GM12891 (cell line): ENCODE data around the gene FABP6.

Experiments used
- DNase-seq: peaks from one replicate; pipeline ENCODE4 v3.0.0; 2011; ENCODE audit warnings: low spot score; ENCODE audit not compliant: insufficient read length
- FAIRE-seq: peaks from 2 replicates; lab custom pipeline; 2011; peaks lifted over from hg19 to GRCh38; lab: Jason Lieb, UNC
- PAX5 ChIP-seq: IDR thresholded peaks from 2 replicates; pipeline ENCODE4 v1.6.1; 2011; ENCODE audit warnings: low read length, moderate library complexity, mild to moderate bottlenecking; ENCODE audit not compliant: insufficient read depth, severe bottlenecking
- POLR2A ChIP-seq: IDR thresholded peaks from 2 replicates; pipeline ENCODE4 v1.6.1; 2011; ENCODE audit warnings: low read depth, low read length, control low read depth
- POLR2AphosphoS5 ChIP-seq: IDR thresholded peaks from 2 replicates; pipeline ENCODE4 v1.6.1; 2011; ENCODE audit warnings: low read depth, low read length, control low read depth
- POU2F2 ChIP-seq: IDR thresholded peaks from 2 replicates; pipeline ENCODE4 v1.6.1; 2011; ENCODE audit warnings: low read depth, mild to moderate bottlenecking, control low read depth, low read length, moderate library complexity
- SPI1 ChIP-seq: IDR thresholded peaks from 2 replicates; pipeline ENCODE4 v1.6.1; 2011; ENCODE audit warnings: low read depth, low read length, control low read depth
- TAF1 ChIP-seq: IDR thresholded peaks from 2 replicates; pipeline ENCODE4 v1.6.1; 2011; ENCODE audit warnings: low read depth, low read length, control low read depth

Gene FABP6

DNA sequence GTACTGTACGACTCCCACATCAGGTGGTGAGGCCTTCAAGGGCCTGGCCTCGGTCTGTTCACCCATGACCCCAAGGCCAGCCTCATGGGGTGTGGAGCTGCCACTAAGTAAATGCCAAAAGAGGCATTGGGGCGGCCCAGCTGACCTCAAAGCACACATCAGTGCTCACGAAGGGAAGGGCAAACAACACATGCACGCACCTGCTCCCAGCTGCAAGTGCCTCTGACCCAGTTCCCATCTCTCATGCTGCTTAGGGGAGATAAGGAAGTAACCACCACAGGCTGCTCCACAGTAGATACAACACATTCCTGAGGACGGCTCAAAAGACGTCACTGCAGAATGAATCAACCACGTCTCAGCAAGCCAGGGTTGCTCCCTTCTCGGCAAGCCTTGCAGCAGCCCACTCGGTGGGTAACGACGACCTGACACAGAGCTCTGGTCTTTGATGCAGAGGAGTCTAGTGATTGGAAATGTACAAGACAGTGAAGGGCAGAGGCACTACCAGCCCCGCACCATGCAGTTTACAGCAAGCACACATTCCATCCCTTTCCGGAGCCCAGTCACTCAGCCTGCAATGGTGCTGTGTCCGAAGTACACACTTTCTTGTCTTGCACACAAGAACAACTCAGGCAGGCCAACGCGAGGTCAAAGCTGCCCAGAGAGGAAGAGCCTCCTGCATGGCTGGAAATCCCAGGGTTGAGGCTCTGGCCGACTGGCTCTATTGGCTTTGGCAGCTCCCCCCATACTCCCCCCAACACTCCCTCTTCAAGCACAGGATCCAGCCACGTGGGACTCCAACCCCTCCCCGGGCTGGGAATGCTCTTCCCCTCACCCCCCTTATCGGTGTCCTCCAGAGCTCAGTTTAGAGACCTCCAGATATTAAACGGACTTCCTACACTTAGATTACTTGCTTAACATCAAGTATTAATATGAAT, 31.8 kb downstream of the FABP6 start:
- FAIRE-seq (peak; percentile 67), DNase-seq (no peak)
- TF ChIP-seq TAF1 = no peak
- TF ChIP-seq PAX5 = no peak

DNA sequence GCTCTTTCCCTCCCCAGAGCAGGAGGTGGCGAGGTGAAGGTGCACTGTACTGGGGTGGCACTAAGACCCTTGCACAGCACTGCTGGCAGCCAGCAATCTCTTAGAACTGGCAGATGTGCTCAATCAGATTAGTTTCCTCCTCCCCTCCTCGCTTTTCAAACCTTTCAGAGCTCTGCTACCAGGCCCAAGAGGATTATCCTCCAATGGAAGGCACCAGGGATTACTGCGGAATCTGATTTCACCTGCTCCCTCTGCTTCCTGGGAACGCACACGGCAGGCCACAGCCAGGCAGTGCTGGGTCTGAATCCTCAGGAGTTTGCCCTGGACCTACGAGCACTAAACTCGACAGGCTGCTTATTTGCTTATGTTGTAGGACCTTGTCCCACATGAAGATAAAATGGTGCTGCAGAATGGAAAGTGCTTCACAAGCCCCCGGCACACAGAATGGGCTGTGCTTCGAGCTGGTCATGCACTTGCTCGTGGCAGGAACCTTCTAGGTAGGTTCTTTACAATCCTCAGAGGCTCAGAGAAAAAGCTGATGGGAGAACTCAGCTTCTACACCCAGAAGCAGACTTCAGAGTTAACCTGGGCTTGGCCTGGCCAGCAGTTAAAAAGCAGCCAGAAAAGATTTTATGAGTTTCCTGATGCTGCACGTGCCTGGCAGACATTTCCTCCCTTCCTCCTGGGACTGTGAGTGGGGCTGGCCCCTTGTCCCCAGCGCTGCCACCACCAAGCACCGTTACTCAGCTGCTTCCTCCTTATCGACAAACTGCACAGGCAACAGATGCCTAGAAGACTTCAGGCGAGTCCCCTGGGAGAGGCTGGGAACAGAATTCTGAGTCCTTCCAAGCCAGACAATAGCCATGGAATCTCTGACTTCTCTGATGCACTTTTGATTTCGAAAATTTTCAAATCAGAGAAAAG, 33.1 kb downstream of the FABP6 start:
- no peak for FAIRE-seq
- TF ChIP-seq SPI1 = no peak
- DNase-seq = no peak

DNA sequence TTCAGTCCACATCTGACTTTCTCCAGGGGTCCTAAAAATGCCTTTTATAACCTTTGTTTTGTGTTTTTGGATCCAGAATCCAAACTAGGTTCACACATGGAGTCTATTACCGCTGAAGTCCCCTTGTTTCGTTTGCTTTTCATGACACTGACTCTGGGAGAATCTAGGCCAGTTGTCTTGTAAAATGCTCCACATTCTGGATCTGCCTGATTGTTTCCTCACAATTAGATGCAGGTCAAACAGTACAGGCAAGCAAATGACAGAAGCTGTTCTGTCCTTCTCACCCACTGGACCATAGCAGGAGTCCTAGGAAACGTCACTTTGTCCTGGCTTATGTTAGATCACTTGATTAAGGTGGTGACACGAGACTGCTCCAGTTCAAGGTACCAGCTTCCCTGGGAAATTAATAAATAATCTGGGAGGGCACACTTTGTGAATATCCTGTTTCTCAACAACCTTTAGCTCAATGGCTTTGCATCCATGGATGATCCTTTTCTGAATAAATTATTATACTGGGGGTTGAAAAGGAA, 34.1 kb downstream of the FABP6 start:
- DNase-seq (no peak), FAIRE-seq (no peak)
- TF ChIP-seq POLR2AphosphoS5 (no peak), PAX5 (no peak), TAF1 (no peak), POU2F2 (no peak), POLR2A (no peak), SPI1 (no peak)

DNA sequence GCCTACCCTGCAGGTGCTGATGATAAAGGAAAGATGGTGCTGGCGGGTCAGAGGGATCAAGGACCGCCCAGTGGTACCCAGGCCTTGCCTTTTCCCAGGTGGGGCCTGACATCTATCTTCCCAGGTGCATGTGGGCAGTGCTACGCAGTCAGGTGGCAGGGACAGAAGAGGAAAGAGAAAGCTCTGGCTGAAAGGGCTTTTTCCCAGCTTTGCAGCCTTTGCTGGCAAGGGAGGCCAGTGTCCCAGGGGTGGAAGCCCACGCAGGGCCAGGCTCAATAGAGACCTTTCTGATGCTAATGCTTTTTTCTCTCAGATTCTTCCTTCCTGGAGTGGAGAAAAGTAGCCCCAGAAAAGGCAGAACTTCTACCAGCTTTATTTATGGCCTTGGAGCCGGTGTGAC, 36.7 kb downstream of the FABP6 start:
- FAIRE-seq = no peak
- TF ChIP-seq PAX5 = no peak
- TF ChIP-seq POLR2AphosphoS5 = no peak
- TF ChIP-seq POLR2A = no peak
- TF ChIP-seq SPI1 = no peak
- no peak for TF ChIP-seq TAF1
- no peak for TF ChIP-seq POU2F2
- DNase-seq = no peak

DNA sequence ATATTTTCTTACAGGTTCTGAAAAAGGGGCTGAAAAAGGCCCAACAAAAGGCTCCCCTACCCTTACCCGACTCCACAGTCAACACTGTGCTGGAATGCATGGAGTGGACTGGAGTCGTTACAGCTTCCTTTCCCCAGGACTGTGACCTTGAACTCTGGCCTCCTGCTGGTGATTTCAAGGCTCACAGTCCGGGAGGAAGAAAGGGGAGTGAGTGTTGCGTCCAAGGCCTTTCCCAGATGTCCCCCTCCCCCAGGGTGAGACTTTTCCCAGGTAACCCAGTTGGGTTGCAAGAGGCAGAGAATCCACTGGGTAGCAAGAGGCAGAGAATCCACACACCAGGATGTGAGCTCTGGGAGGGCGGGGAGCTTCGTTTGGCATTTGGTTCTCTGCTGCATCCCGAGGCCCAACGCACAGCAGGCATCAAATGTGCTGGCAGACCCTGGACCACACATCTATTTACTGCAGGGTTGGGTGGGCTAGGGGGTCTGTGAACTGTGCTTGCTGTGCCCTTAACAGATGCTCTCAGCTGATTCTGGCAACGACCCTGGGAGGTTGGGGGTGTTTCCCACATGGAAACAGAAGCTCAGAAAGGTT, 37.5 kb downstream of the FABP6 start:
- DNase-seq (no peak), FAIRE-seq (no peak)
- TF ChIP-seq PAX5 (no peak), POU2F2 (no peak), POLR2AphosphoS5 (no peak), TAF1 (no peak), SPI1 (no peak), POLR2A (no peak)

DNA sequence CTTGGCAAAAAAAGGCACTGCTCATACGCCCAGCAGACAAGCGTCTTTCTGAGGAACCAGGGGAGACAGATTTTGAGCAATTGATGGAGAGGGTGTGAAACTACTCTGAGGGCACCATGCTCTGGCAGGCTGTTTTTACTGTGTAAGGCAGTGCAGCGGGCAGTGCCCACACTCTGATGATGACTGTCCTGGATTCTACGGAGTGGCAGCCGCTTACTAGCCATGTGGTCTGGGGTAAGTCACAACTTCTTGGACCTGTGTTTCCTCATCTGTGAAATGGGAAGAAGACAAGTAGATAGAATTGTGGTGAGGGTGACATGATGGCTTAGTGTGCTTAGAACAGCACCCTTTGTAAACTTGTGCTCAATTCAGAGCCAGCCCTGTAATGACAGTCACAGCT, 38.8 kb downstream of the FABP6 start:
- TF ChIP-seq SPI1 (no peak), POLR2AphosphoS5 (no peak), TAF1 (no peak), POU2F2 (no peak)
- DNase-seq (no peak), FAIRE-seq (no peak)

DNA sequence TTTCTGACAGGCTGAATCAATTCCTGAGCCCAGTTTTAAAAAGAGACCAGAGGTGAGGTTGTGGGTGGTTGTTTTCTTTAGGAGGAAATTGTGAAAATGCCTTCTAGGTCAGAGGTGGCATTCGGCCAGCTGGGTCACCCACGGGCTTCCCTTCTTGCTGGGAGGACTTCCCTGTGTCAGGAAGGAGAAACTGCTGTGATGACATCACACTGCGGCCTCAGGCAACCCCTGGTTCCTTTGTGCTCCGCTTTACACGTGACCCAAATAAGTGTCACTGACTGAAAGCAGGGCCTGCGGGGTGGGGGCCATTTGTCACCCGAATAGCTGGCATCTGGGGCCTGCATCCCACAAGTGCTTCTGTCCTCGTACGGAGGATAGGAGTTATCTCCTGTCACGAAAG, 39.7 kb downstream of the FABP6 start:
- TF ChIP-seq POLR2AphosphoS5 = no peak
- TF ChIP-seq PAX5 = no peak
- TF ChIP-seq POU2F2 = no peak
- no peak for TF ChIP-seq TAF1
- TF ChIP-seq SPI1 = no peak
- no peak for TF ChIP-seq POLR2A
- DNase-seq = no peak
- FAIRE-seq = no peak

DNA sequence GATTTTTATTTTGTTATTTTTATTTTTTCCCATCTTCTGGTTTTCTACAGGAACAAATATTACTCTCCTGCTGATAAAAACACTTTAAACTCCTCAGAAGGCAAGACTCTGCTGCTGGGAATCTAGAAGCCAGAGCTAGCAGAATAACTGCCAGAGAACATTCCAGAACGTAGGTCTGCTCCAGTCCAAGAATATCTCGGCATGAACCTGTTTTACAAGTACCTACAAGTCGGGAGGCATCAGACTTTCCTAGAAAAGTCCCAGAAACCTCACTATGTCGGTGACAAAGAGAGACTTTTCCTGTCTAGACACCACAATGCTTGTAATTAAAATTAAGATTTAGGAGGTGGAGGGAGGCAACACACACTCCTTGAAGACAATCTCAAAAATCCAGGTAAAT, 41.4 kb downstream of the FABP6 start:
- no peak for DNase-seq
- no peak for FAIRE-seq
- no peak for TF ChIP-seq POLR2AphosphoS5
- TF ChIP-seq PAX5 = no peak
- no peak for TF ChIP-seq TAF1
- TF ChIP-seq POU2F2 = no peak
- TF ChIP-seq SPI1 = no peak

DNA sequence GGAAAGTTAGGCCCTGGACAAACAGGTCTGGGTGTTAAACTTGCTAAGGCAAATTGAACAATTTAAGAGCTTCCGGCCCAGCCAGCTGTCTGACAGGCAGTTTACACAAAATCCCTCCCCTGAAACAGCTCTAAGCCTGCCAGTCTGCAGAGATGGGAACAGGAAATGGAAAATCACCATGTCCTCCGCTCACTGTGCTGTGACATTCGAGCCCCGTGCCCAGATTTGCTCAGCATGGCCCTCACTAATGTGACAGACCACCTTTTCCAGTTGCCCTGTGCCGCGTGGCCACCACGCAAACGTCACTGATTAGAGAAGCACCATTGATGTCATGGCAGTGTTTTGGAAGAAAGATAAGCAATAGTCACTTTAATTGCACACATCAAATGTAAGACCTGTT, 42.1 kb downstream of the FABP6 start:
- FAIRE-seq = peak; percentile 41
- DNase-seq = no peak
- TF ChIP-seq POU2F2 (no peak), TAF1 (no peak), POLR2A (no peak), PAX5 (no peak)
